GM18519 (cell line): ENCODE measurements around the gene GADD45A.

Experiments used
- ATAC-seq: cut with Tn5 transposase; IDR thresholded peaks from one replicate; pipeline ENCODE4 v1.9.1; 2021; ENCODE audit warnings: mild to moderate bottlenecking, moderate library complexity; ENCODE audit not compliant: unreplicated experiment, low FRiP score

Gene GADD45A

GRCh38 chr1:67666636-67667035 lies 18.4 kb upstream of the GADD45A start:
- ATAC-seq, result no peak

DNA sequence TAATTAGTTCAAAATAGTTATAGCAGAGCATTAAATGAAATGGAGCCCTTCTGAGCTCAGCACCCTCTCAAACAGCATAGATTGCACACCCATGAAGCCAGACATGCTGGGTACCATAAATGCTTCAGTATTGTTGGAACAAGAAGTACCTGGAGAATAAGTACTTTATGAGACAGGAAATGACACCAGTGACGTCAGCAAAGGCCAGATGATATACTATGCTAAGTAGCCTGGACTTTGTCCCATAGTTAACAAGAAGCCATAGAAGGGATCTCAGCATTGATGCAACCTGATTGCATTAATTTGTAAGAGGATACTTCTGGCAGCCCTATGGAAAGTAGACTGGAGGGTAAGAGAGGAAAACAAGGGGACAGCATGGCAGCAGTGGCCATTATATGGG lies 16.3 kb upstream of the GADD45A start:
- no peak for ATAC-seq

- no peak for ATAC-seq
Observed at GRCh38 chr1:67672260-67672803, 12.7 kb upstream of the GADD45A start.

GRCh38 chr1:67673468-67674201 lies 11.4 kb upstream of the GADD45A start:
- no peak for ATAC-seq

GRCh38 chr1:67674260-67675011 lies 10.6 kb upstream of the GADD45A start:
- no peak for ATAC-seq

- no peak for ATAC-seq
Observed at GRCh38 chr1:67675800-67676199, 9.2 kb upstream of the GADD45A start.

DNA sequence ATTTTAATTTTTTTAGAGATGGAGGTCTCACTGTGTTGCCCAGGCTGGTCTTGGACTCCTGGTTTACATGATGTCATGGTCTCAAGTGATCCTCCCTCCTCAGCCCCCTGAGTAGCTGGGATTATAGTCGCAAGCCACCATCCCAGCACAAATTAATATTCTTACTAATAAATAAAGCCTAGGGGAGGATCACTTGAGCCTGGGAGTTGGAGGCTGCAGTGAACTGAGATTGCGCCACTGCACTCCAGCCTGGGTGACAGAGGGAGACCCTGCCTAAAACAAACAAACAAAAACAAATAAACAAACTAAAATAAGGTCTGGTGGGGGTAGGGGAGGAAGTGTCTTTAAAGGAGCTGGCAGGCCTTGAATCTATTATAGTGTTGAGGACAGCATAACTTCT lies 8.7 kb upstream of the GADD45A start:
- no peak for ATAC-seq

DNA sequence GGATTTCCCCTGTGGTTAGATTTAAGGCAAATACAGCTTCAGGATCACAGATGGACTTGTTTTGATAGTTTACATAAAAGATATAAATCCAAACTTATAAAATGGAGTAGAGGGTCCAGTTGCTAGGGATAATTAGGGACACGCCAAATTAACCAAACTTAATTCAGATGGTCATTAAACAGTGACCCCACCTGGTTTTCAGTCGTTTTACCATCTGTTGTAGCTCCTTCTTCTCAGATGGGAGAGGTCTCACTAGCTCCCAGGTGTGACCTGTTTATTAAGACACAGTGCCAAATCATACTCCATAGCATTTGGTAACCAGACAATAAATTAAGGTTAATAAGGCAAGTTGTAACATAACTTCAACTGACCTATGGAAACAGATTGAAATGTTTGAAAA lies 8.1 kb upstream of the GADD45A start:
- no peak for ATAC-seq

GRCh38 chr1:67677408-67677807 lies 7.6 kb upstream of the GADD45A start:
- ATAC-seq, result no peak

GRCh38 chr1:67677930-67678329 lies 7.1 kb upstream of the GADD45A start:
- no peak for ATAC-seq

DNA sequence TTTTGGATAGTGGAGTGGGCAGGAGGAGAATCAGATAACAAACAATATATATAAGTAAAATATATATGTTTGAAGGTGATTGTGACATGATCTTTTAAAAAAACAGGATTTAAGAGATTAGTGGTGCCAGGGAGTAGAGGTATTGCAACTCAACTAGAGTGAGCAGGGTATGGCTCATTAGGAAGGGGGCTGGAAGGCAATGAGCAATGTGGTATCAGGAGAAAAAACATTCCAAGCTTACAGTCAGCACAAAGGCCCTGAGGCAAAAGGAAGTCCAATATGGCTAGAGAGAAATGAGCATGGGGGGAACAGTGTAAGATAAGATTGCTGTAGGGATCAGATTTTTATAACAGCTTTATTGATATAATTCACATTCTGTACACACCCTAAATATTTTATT lies 5.3 kb upstream of the GADD45A start:
- no peak for ATAC-seq

DNA sequence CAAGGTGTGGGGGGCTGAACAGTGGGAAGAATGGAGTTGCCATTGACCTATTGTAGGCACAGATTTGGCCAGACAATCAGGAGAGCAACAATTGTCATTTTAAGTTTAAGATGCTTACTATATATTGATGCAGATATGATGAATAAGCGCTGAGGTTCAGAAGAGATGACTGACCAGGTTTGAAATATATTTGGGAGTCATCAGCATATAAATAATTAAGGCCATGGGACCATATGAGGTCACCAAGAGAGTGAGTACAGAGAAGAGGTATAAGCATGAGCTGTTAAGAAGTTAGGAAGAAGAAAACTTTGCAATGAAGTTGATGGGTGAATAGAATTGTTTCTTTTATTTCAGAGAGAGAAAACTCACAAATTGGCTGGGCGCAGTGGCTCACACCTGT lies 4.5 kb upstream of the GADD45A start:
- no peak for ATAC-seq

GRCh38 chr1:67682659-67683197 lies 2.3 kb upstream of the GADD45A start:
- ATAC-seq, result no peak

- ATAC-seq, result no peak
Observed at GRCh38 chr1:67683316-67683715, 1.7 kb upstream of the GADD45A start.

DNA sequence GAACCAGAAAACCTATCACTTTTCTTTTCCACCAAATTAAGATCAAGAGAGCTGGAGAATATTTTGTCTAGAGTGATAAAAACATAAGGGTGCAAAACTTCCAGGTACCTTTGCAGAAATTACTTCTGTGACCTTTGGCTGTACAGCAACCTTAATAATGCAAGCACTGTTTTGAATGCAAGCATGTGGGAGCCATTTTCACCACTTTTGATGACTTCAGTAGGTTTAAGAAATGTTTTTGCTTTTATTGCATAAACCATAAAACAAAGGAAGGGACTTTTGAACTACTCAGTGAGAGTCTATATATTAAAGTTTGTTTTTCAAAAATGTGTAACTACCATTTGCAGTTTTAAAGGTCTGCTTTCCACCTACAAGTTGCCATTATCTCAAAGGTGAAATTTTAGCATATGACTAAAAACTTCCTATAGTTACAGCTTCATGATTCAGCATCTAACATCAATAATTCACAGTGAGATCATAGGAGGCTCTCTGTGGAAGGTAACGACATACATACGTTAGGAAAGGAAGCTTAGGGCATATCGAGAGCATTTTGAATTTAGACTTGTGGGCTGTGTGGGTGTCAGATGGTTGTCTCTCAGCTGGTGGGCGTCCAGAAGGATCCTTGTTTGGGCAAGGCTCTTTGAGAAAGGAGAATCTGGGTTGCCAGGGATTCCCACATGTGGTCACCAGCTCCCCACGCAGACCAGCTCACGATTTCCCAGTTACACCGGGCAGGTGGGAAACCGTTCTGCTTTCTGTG lies 1.1 kb upstream of the GADD45A start:
- ATAC-seq, result no peak

GRCh38 chr1:67684526-67685066 lies 405 bp upstream of the GADD45A start:
- no peak for ATAC-seq

DNA sequence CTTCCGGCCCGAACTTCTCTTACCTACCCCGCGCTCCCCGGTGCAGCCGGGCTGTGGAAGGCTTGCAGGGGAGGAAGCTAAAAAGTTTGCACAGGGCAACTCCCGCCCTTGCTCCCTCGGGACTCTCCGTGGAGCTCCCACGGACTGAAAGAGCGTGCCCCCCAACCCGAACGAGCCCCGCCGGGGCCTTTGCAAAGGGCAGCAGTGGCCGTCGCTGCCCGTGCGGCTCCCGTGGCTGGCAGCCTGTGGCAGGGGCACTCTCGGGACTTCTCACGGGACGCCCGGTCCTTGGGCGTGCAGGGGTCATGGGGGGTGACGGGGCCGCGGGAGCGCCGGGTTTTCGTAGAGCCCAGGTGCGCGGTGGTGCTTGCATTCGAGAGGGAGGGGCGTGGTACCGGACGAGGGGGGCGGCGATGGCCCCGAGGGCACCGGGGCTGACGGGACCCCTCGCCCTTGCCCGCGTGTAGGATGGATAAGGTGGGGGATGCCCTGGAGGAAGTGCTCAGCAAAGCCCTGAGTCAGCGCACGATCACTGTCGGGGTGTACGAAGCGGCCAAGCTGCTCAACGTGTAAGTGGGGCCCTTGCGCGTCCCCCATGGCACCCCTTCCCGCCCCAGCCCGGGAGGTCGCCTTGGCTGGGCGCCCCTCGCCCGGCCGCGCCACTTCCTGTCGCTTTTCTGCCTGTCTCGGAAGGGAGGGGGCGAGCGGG lies 711 bp downstream of the GADD45A start:
- ATAC-seq, result no peak

- ATAC-seq, result peak; percentile 18
Observed at GRCh38 chr1:67686267-67687197, 1.5 kb downstream of the GADD45A start.

DNA sequence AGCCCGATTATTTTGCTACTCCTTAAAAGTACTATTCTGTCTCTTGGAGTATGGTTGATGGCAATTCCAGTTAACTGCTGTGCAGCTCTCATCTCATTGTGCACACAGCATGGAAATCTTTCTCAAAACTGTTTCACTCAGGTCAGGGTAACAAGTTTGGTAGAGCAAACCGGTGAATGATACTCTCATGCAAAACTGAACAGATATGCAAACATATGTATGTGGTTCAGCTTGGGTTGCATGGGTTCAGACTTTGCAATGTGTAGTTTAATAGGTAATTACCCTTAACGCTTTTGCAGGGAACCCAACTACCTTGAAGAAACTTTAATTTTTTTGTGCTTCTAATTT lies 2.2 kb downstream of the GADD45A start:
- no peak for ATAC-seq
